ENCODE data around the gene TSPAN17. TPM values are rescaled to one million over a fixed set of nuclear protein-coding genes. Genes with fewer than 3 reads are reported as not detected.

TSPAN17 gene
- total RNA-seq, 2 donors from 2014 or later: 24.1 to 37.6 TPM

GRCh38 chr5:176675676-176676360 is 28.5 kb downstream of the TSPAN17 start:
- Histone ChIP-seq H3K4me1 (no peaks in the 10 kb centered on the region), H3K27me3 (no peaks in the 10 kb centered on the region), H3K9me3 (no peaks in the 10 kb centered on the region), H3K36me3 (replicated peaks in 1 of 2; ENCODE audit: insufficient read depth in 1 of 2, low read depth in 2 of 2) (no peaks in the 10 kb centered on the region), H3K4me3 (no peak overlapping the region), H3K27ac (no peak overlapping the region)
- intact Hi-C loops (cut with DNase I): no loop called here
- WGBS, 2 donors: 59 to 62% methylated on average over 19 of the region's 19 CpGs
- TF ChIP-seq POLR2A (IDR thresholded peaks at IDR 0.05): no peak
- peak in 4 of 7 experiments; percentile 17 to 36 (median 24) for TF ChIP-seq CTCF (IDR thresholded peaks at IDR 0.05)
- DNase-seq: no peak
- ATAC-seq: no peak

GRCh38 chr5:176676361-176676824 is 29.1 kb downstream of the TSPAN17 start:
- TF ChIP-seq CTCF (IDR thresholded peaks at IDR 0.05) (no peak), POLR2A (IDR thresholded peaks at IDR 0.05) (no peak)
- no peaks in the 10 kb centered on the region for H3K4me1 ChIP-seq
- ATAC-seq: no peak
- no peaks in the 10 kb centered on the region for H3K9me3 ChIP-seq
- intact Hi-C loops (cut with DNase I): no loop called here
- no peaks in the 10 kb centered on the region for H3K36me3 ChIP-seq (replicated peaks in 1 of 2; ENCODE audit: insufficient read depth in 1 of 2, low read depth in 2 of 2)
- H3K27me3 ChIP-seq: no peaks in the 10 kb centered on the region
- H3K4me3 ChIP-seq: no peak overlapping the region
- no peak overlapping the region for H3K27ac ChIP-seq
- DNase-seq: peak in 1 of 4 donors; percentile 14
- WGBS, 2 donors: 35 to 57% methylated on average over 6 to 10 of the region's 10 CpGs

- TF ChIP-seq CTCF (IDR thresholded peaks at IDR 0.05) (no peak), POLR2A (IDR thresholded peaks at IDR 0.05) (no peak)
- H3K4me1 ChIP-seq: no peaks in the 10 kb centered on the region
- H3K27ac ChIP-seq: no peak overlapping the region
- DNase-seq (no peak), ATAC-seq (no peak)
- H3K4me3 ChIP-seq: no peak overlapping the region
- H3K9me3 ChIP-seq: no peaks in the 10 kb centered on the region
- H3K27me3 ChIP-seq: no peaks in the 10 kb centered on the region
- WGBS, 2 donors: 74 to 75% methylated on average over 9 to 12 of the region's 12 CpGs
- H3K36me3 ChIP-seq (replicated peaks in 1 of 2; ENCODE audit: insufficient read depth in 1 of 2, low read depth in 2 of 2): no peaks in the 10 kb centered on the region
- intact Hi-C loops (cut with DNase I): no loop called here
Observed at GRCh38 chr5:176677209-176677939, 30.1 kb downstream of the TSPAN17 start.

- H3K4me1 ChIP-seq: no peaks in the 10 kb centered on the region
- no peaks in the 10 kb centered on the region for H3K36me3 ChIP-seq (replicated peaks in 1 of 2; ENCODE audit: insufficient read depth in 1 of 2, low read depth in 2 of 2)
- no peak overlapping the region for H3K4me3 ChIP-seq
- no peaks in the 10 kb centered on the region for H3K27me3 ChIP-seq
- DNase-seq (no peak), ATAC-seq (no peak)
- TF ChIP-seq POLR2A (IDR thresholded peaks at IDR 0.05): no peak
- no peak for TF ChIP-seq CTCF (IDR thresholded peaks at IDR 0.05)
- H3K9me3 ChIP-seq: no peaks in the 10 kb centered on the region
- intact Hi-C loops (cut with DNase I): no loop called here
- H3K27ac ChIP-seq: no peak overlapping the region
- 70 to 72% methylated on average over 3 to 5 of the region's 5 CpGs for WGBS, 2 donors
Observed at GRCh38 chr5:176678584-176678983, 31.3 kb downstream of the TSPAN17 start.

All from body of pancreas (tissue), 4 donors.